Thoracic aorta (tissue), 2 donors: ENCODE data around the gene POLR2A. TPM values are rescaled to one million over a fixed set of nuclear protein-coding genes. Genes with fewer than 3 reads are reported as not detected.

ENCODE experiments used
- ATAC-seq: fragments of 150-250 bp; one replicate; pipeline ENCODE4 v1.8.0; 2017; ENCODE audit warnings: low read depth; ENCODE audit not compliant: insufficient number of reproducible peaks, low FRiP score
- DNase-seq: peaks from one replicate; pipeline ENCODE4 v3.0.0-alpha.2; 2020; ENCODE audit warnings: low spot score
- H3K27ac ChIP-seq, 2 donors: fragments of 200-600 bp; sonication (generic); 1 replicate in 1 of 2; 2 replicates in 1 of 2; pipeline ENCODE4 v1.5.1; 2016; ENCODE audit warnings: mild to moderate bottlenecking in 2 of 2, moderate library complexity in 2 of 2
- H3K27me3 ChIP-seq: fragments of 200-600 bp; sonication (generic); replicated peaks from 2 replicates; pipeline ENCODE4 v1.6.0; 2016; ENCODE audit warnings: mild to moderate bottlenecking; ENCODE audit not compliant: insufficient read depth
- H3K36me3 ChIP-seq: fragments of 200-600 bp; sonication (generic); one replicate; pipeline ENCODE4 v1.5.1; 2016
- H3K4me1 ChIP-seq, 2 donors: fragments of 200-600 bp; sonication (generic); 1 replicate in 1 of 2; 2 replicates in 1 of 2; pipeline versions ENCODE4 v1.5.1 to v1.6.0; 2016; ENCODE audit warnings: low read depth in 2 of 2, mild to moderate bottlenecking in 1 of 2; ENCODE audit not compliant: control insufficient read depth in 1 of 2
- H3K4me3 ChIP-seq: fragments of 200-600 bp; sonication (generic); 2 replicates; pipeline ENCODE4 v1.5.1; 2016; ENCODE audit warnings: mild to moderate bottlenecking
- H3K9me3 ChIP-seq: fragments of 200-600 bp; sonication (generic); 2 replicates; pipeline ENCODE4 v1.5.1; 2016
- CTCF ChIP-seq: fragments of 200-600 bp; sonication (generic); IDR thresholded peaks from one replicate; pipeline ENCODE4 v1.5.1; 2019; ENCODE audit warnings: antibody characterized with exemption
- total RNA-seq, 2 donors: library from RNA; depleted of rRNA; stranded (reverse); fragments of >200 nt; gene quantifications; one replicate each; pipeline versions ENCODE4 v1.1.0 to v1.2.3, GENCODE V29; 2016

POLR2A gene
- total RNA-seq, 2 donors from 2014 or later: 77.8 to 151 TPM

GRCh38 chr17:7493941-7494340 lies 9.8 kb downstream of the POLR2A start:
- ATAC-seq: no peak
- Histone ChIP-seq H3K9me3 (no peaks in the 10 kb centered on the region), H3K4me1 (peaks cover under 1 to 13% of the 10 kb centered on the region in 2 donors), H3K27ac (no peak overlapping the region), H3K4me3 (no peak overlapping the region), H3K27me3 (no peaks in the 10 kb centered on the region), H3K36me3 (peaks cover 32% of the 10 kb centered on the region)
- TF ChIP-seq CTCF: no peak
- DNase-seq: no peak

- H3K27ac ChIP-seq: no peak overlapping the region
- H3K4me1 ChIP-seq: peaks cover 0 to 3% of the 10 kb centered on the region in 2 donors
- H3K9me3 ChIP-seq: no peaks in the 10 kb centered on the region
- H3K36me3 ChIP-seq: peaks cover 51% of the 10 kb centered on the region
- H3K27me3 ChIP-seq: no peaks in the 10 kb centered on the region
- no peak overlapping the region for H3K4me3 ChIP-seq
- no peak for ATAC-seq
- no peak for DNase-seq
- no peak for TF ChIP-seq CTCF
Measured at GRCh38 chr17:7495906-7496434, 11.8 kb downstream of the POLR2A start.

GRCh38 chr17:7496470-7497183 lies 12.5 kb downstream of the POLR2A start:
- ATAC-seq: no peak
- peaks cover 57% of the 10 kb centered on the region for H3K36me3 ChIP-seq

GRCh38 chr17:7497228-7497627 lies 13.1 kb downstream of the POLR2A start:
- Histone ChIP-seq H3K9me3 (no peaks in the 10 kb centered on the region), H3K4me1 (no peaks in the 10 kb centered on the region), H3K4me3 (no peak overlapping the region), H3K27ac (no peak overlapping the region), H3K36me3 (peaks cover 63% of the 10 kb centered on the region), H3K27me3 (no peaks in the 10 kb centered on the region)
- ATAC-seq (no peak), DNase-seq (no peak)
- no peak for TF ChIP-seq CTCF

More at GRCh38 chr17:7496470-7497183, 12.5 kb downstream of the POLR2A start:
- no peak for DNase-seq
- Histone ChIP-seq H3K27me3 (no peaks in the 10 kb centered on the region), H3K27ac (no peak overlapping the region), H3K9me3 (no peaks in the 10 kb centered on the region), H3K4me1 (no peaks in the 10 kb centered on the region), H3K4me3 (no peak overlapping the region)
- no peak for TF ChIP-seq CTCF

GRCh38 chr17:7497636-7498035 lies 13.5 kb downstream of the POLR2A start:
- H3K36me3 ChIP-seq: peaks cover 67% of the 10 kb centered on the region
- no peak overlapping the region for H3K27ac ChIP-seq

More at GRCh38 chr17:7497636-7498035, 13.5 kb downstream of the POLR2A start:
- ATAC-seq: no peak
- TF ChIP-seq CTCF: no peak
- no peaks in the 10 kb centered on the region for H3K4me1 ChIP-seq
- H3K27me3 ChIP-seq: no peaks in the 10 kb centered on the region
- DNase-seq: no peak
- H3K9me3 ChIP-seq: no peaks in the 10 kb centered on the region
- no peak overlapping the region for H3K4me3 ChIP-seq
